Tibial artery (tissue), 4 donors: Measurements from ENCODE around the gene CABP4.

Experiments
- DNase-seq, 2 donors: peaks; one replicate each; pipeline ENCODE4 v3.0.0-alpha.2; 2019
- H3K27ac ChIP-seq, 2 donors: fragments of 200-600 bp; sonication (generic) in 1 of 2; 1 replicate in 1 of 2; 2 replicates in 1 of 2; pipeline ENCODE4 v1.5.1; 2018 to 2019; ENCODE audit warnings: mild to moderate bottlenecking in 1 of 2
- H3K27me3 ChIP-seq, 2 donors: fragments of 200-600 bp; sonication (generic) in 1 of 2; one replicate each; pipeline versions ENCODE4 v1.5.1 to v1.6.0; 2016 to 2019
- H3K36me3 ChIP-seq, 3 donors: fragments of 200-600 bp; sonication (generic) in 2 of 3; one replicate each; pipeline ENCODE4 v1.5.1; 2016 to 2019; ENCODE audit warnings: mild to moderate bottlenecking in 2 of 3
- H3K4me1 ChIP-seq, 4 donors: fragments of 200-600 bp; sonication (generic) in 2 of 4; 1 replicate in 3 of 4; 2 replicates in 1 of 4; pipeline ENCODE4 v1.5.1; 2016 to 2019
- H3K4me3 ChIP-seq, 2 donors: fragments of 200-600 bp; sonication (generic) in 1 of 2; 1 replicate in 1 of 2; 2 replicates in 1 of 2; pipeline ENCODE4 v1.5.1; 2018 to 2019; ENCODE audit warnings: mild to moderate bottlenecking in 2 of 2
- H3K9me3 ChIP-seq, 3 donors: fragments of 200-600 bp; sonication (generic) in 1 of 3; one replicate each; pipeline ENCODE4 v1.5.1; 2016 to 2019
- CTCF ChIP-seq, 2 experiments: fragments of 200-600 bp in 1 of 2; fragments of 450-650 bp in 1 of 2; IDR thresholded peaks; one replicate each; pipeline ENCODE4 v1.5.1; 2017 to 2019; ENCODE audit warnings: antibody characterized with exemption in 2 of 2, mild to moderate bottlenecking in 1 of 2, moderate library complexity in 1 of 2
- intact Hi-C: fragments of 100-400 bp; cut with DNase I; formaldehyde crosslinking; loops from one replicate; pipeline ENCODE4 v1.15.0; 2023; ENCODE audit warnings: low total_unique reads

Gene CABP4

DNA sequence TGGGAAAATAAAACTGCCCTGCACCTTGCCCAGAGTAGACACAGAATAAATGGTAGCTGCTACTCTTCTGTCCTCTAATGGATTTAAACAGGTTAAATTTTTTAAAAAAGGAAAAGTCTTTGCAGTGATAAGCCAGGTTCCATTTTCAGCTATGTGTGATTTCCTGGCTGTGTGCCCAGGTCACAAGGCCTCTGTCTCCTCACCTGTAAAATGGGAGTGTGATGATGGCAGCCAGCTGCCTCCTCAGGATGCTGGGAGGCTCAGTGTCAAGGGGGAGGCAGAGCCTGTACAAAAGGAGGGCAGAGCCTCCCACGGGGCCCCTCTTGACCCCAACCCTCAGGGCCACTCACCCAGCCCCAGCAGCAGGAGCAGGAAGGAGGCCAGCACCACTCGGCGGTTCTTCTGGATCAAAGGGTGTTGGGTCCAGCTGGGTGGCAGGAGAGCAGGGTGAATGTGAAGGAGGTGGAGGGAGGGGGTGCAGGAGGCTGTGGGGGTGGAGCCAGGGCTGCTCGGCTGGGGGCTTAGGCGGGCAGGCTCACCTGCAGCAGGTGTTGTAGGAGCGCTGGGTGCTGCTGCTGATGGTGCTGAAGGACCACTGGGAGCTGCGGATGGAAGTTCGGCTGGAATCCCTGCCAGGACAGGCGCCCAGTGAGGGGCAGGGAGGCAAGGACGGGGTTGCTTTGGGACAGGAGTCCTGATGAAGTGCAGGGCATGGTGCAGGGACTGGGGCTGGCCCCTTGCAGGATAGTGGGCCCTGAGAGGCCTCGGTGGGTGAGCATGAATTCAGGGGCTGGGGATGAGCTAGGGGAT lies 12.0 kb downstream of the CABP4 start:
- intact Hi-C loops: loop anchor here (5.0 kb wide), 2 partner anchors 45 to 65 kb away; partner anchors contain the start of genes PPP1CA and TBC1D10C
- H3K9me3 ChIP-seq: no peaks in the 10 kb centered on the region
- no peaks in the 10 kb centered on the region for H3K27me3 ChIP-seq
- peak in 1 of 2 donors; percentile 64 for DNase-seq
- peaks cover 0 to 52% (median 38%) of the 10 kb centered on the region in 4 donors for H3K4me1 ChIP-seq
- H3K27ac ChIP-seq: peak overlapping the region; percentile 84 to 95
- H3K36me3 ChIP-seq: no peaks in the 10 kb centered on the region
- TF ChIP-seq CTCF (IDR thresholded peaks at IDR 0.05): no peak
- H3K4me3 ChIP-seq: no peak overlapping the region

DNA sequence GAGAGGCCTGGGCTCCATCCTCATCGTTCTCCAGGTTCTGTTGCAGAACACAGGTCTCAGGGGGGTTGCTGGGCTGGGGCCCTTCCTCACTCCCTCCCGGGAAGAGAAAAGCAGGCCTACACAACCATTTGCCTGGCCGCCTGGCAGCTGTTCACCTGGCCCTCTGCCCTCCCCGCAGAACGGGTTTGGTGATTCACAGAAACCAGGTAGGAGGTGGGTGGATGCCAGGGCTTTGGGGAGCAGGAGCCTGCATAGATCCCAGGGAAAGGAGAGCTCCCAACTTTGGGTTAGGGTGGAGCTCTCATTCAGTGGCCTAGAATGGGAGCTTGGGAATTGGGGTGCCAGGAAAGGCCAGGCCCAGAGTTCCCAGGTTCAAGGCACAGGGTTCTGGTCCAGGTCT lies 12.9 kb downstream of the CABP4 start:
- Histone ChIP-seq H3K4me3 (peak overlapping the region; percentile 68 to 81), H3K4me1 (peaks cover 0 to 52% (median 38%) of the 10 kb centered on the region in 4 donors), H3K36me3 (no peaks in the 10 kb centered on the region), H3K27ac (peak overlapping the region; percentile 84 to 95), H3K27me3 (no peaks in the 10 kb centered on the region), H3K9me3 (no peaks in the 10 kb centered on the region)
- DNase-seq: peak in 1 of 2 donors; percentile 83
- intact Hi-C loops: loop anchor here (2.0 to 5.0 kb wide), 3 partner anchors 39 to 66 kb away; partner anchors contain the start of genes PPP1CA and TBC1D10C
- TF ChIP-seq CTCF (IDR thresholded peaks at IDR 0.05): no peak

GRCh38 chr11:67468456-67468758 lies 13.3 kb downstream of the CABP4 start:
- no peaks in the 10 kb centered on the region for H3K27me3 ChIP-seq
- TF ChIP-seq CTCF (IDR thresholded peaks at IDR 0.05): no peak
- peak overlapping the region; percentile 68 to 81 for H3K4me3 ChIP-seq
- peak overlapping the region; percentile 84 to 95 for H3K27ac ChIP-seq
- H3K4me1 ChIP-seq: peaks cover 0 to 52% (median 37%) of the 10 kb centered on the region in 4 donors
- H3K36me3 ChIP-seq: no peaks in the 10 kb centered on the region
- intact Hi-C loops: loop anchor here (2.0 to 5.0 kb wide), 3 partner anchors 38 to 66 kb away; partner anchors contain the start of genes PPP1CA and TBC1D10C
- no peak for DNase-seq
- no peaks in the 10 kb centered on the region for H3K9me3 ChIP-seq

DNA sequence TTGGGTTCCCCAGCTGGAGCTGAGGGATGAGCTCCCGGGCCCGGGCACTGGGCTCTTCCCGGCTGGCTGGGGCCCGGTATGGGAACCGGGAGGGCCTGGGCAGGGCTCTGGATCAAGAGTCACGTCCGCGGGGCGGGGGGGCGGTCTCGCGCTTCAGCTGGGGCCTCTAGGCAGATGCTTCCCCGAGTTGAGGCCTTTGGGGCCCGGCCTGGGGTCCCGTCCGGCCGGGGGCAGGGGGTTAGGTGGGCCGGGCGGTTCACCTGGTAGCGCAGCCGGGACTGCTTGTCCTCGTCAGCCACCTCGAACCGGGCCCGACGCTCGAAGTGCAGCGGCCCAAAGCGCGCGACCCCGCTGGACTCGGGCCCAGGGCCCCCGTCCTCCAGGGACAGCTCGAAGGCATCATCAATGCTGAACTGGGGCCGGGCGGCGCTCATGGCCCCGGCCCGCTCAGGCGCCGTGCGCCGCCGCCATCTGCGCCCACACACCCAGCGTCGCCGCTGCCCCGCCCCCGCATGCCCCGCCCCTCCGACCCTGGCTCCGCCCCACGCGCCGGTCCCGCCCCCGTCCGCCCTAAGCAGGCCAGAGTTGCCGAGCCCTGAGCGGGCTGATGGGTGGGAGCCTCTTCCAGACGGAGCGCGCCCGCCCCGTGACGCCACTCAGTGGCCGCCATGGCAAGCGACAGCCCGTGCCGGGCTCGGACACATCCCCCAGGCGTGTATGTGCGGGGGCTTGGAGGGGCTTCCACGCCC lies 13.8 kb downstream of the CABP4 start, which contains the start of gene TMEM134:
Gene TMEM134 (minus strand): TSS at position 493 of the 749 bp plus-strand sequence. CDS start 59 bp downstream, at position 434.
- peak; percentile 36 to 51 for TF ChIP-seq CTCF (IDR thresholded peaks at IDR 0.05)
- Histone ChIP-seq H3K27me3 (no peaks in the 10 kb centered on the region), H3K27ac (peak within 1 kb of the TSS; percentile 84 to 95), H3K36me3 (no peaks in the 10 kb centered on the region), H3K4me3 (peak within 1 kb of the TSS; percentile 68 to 81), H3K4me1 (peaks cover 0 to 49% (median 32%) of the 10 kb centered on the region in 4 donors), H3K9me3 (no peaks in the 10 kb centered on the region)
- DNase-seq: peak; percentile 90 to 95
- intact Hi-C loops: loop anchor here (2.0 to 5.0 kb wide), 3 partner anchors 38 to 67 kb away; partner anchors contain the start of genes PPP1CA and TBC1D10C

DNA sequence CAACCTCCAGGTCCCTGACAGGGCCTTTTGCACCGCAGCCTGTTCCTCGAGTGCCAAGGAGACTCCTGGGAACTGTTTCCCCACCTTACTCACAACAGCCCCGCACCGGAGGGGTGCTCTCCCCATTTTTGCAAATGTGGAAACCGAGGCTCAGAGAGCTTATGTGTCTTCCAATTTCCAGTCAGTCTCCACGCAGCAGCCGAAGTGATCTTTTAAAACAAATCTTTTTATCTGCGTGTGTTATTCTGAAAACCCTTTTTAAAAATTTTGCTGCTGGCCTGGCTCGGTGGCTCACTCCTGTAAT lies 14.3 kb downstream of the CABP4 start:
- no peak for DNase-seq
- peak overlapping the region; percentile 84 to 95 for H3K27ac ChIP-seq
- H3K9me3 ChIP-seq: no peaks in the 10 kb centered on the region
- no peak for TF ChIP-seq CTCF (IDR thresholded peaks at IDR 0.05)
- no peaks in the 10 kb centered on the region for H3K27me3 ChIP-seq
- intact Hi-C loops: loop anchor here (2.0 to 5.0 kb wide), 3 partner anchors 37 to 67 kb away; partner anchors contain the start of genes PPP1CA and TBC1D10C
- peaks cover 0 to 44% (median 28%) of the 10 kb centered on the region in 4 donors for H3K4me1 ChIP-seq
- H3K4me3 ChIP-seq: peak overlapping the region; percentile 68 to 81
- no peaks in the 10 kb centered on the region for H3K36me3 ChIP-seq
